Measurements from ENCODE around the gene GTPBP2. TPM values are rescaled to one million over a fixed set of nuclear protein-coding genes. Genes with fewer than 3 reads are reported as not detected.

Gene GTPBP2
- total and polyA plus RNA-seq, 2 of the 13 experiments (the other 11 are each of a cell fraction or from before 2014, with no cell fraction given) = 26.9 to 88.2 TPM

GRCh38 chr6:43671801-43672690 is 43.0 kb upstream of the GTPBP2 start (continued):
- TF ChIP-seq ZFX (CRISPR knock-in tag; IDR thresholded peaks at IDR 0.05; ENCODE audit: low read depth) (peak; percentile 75), ZNF430 (CRISPR knock-in tag; IDR thresholded peaks at IDR 0.05) (0 out of 2 replicates have a peak, but pooled peaks have one; percentile 54), SMAD9 (CRISPR knock-in tag; IDR thresholded peaks at IDR 0.05) (no peak), ZNF205 (CRISPR knock-in tag; IDR thresholded peaks at IDR 0.05) (peak; percentile 76; the same call in 1 of the 2 replicates), RFX3 (CRISPR knock-in tag; IDR thresholded peaks at IDR 0.05) (no peak), KLF15 (CRISPR knock-in tag; IDR thresholded peaks at IDR 0.05; ENCODE audit: borderline replicate concordance) (no peak), SOX6 (IDR thresholded peaks at IDR 0.05) (no peak), SOX6 (CRISPR knock-in tag; IDR thresholded peaks at IDR 0.05) (peak; percentile 88), ZNF616 (CRISPR knock-in tag; IDR thresholded peaks at IDR 0.05; ENCODE audit: low read depth) (0 out of 2 replicates have a peak, but pooled peaks have one; percentile 38), PITX1 (CRISPR knock-in tag; IDR thresholded peaks at IDR 0.05) (peak; percentile 95), SP5 (CRISPR knock-in tag; IDR thresholded peaks at IDR 0.05; ENCODE audit: borderline replicate concordance, low read depth) (peak; percentile 92), ZNF34 (CRISPR knock-in tag; IDR thresholded peaks at IDR 0.05; ENCODE audit: borderline replicate concordance) (no peak), ZNF276 (CRISPR knock-in tag; IDR thresholded peaks at IDR 0.05; ENCODE audit: low read depth) (peak; percentile 69; the same call in 1 of the 2 replicates), HOXA7 (CRISPR knock-in tag; IDR thresholded peaks at IDR 0.05) (no peak), ZNF883 (CRISPR knock-in tag; IDR thresholded peaks at IDR 0.05; ENCODE audit: not compliant biosample characterization) (peak; percentile 62), ARNT (IDR thresholded peaks at IDR 0.05) (no peak), ZNF567 (CRISPR knock-in tag; IDR thresholded peaks at IDR 0.05; ENCODE audit: borderline replicate concordance) (peak; percentile 56; the same call in 1 of the 2 replicates), ZNF317 (CRISPR knock-in tag; IDR thresholded peaks at IDR 0.05) (peak; percentile 39; the same call in 1 of the 2 replicates), MLX (CRISPR knock-in tag; IDR thresholded peaks at IDR 0.05) (peak; percentile 67), TIGD3 (CRISPR knock-in tag; IDR thresholded peaks at IDR 0.05; ENCODE audit: borderline replicate concordance) (no peak), ZNF30 (CRISPR knock-in tag; IDR thresholded peaks at IDR 0.05) (no peak), ZBED4 (CRISPR knock-in tag; IDR thresholded peaks at IDR 0.05; ENCODE audit: borderline replicate concordance) (no peak)
